Lower lobe of right lung (tissue), 2 donors: ENCODE measurements around the gene ADCY7. TPM values are rescaled to one million over a fixed set of nuclear protein-coding genes. Genes with fewer than 3 reads are reported as not detected.

Source experiments
- ATAC-seq, 2 donors: fragments of 200-7000 bp; cut with Tn5 transposase; one replicate each; pipeline ENCODE4 v1.9.1; 2020 to 2022; ENCODE audit warnings: mild to moderate bottlenecking in 2 of 2, moderate library complexity in 2 of 2
- DNase-seq: peaks from one replicate; pipeline ENCODE4 v3.0.0-alpha.2; 2020
- H3K27ac ChIP-seq: fragments of 200-600 bp; one replicate; pipeline ENCODE4 v1.8.0; 2022
- H3K27me3 ChIP-seq: fragments of 200-600 bp; one replicate; pipeline ENCODE4 v1.8.0; 2022; ENCODE audit warnings: low read depth
- H3K36me3 ChIP-seq: fragments of 200-600 bp; one replicate; pipeline ENCODE4 v1.8.0; 2022; ENCODE audit warnings: mild to moderate bottlenecking
- H3K4me1 ChIP-seq: fragments of 200-600 bp; one replicate; pipeline ENCODE4 v1.8.0; 2022
- H3K4me3 ChIP-seq: fragments of 200-600 bp; one replicate; pipeline ENCODE4 v1.8.0; 2022; ENCODE audit warnings: mild to moderate bottlenecking
- H3K9me3 ChIP-seq: fragments of 200-600 bp; one replicate; pipeline ENCODE4 v1.8.0; 2022
- CTCF ChIP-seq: fragments of 200-600 bp; IDR thresholded peaks from one replicate; pipeline ENCODE4 v1.8.0; 2022; ENCODE audit warnings: antibody characterized with exemption, mild to moderate bottlenecking
- intact Hi-C: fragments of 100-400 bp; cut with DNase I; formaldehyde crosslinking; loops from one replicate; pipeline ENCODE4 v1.11.0; 2022
- total RNA-seq: library from RNA; stranded (reverse); fragmentation: NEBNext Ultra II Directional; extraction: Animal tissue kit (Norgen Biotek cat#: 25700); gene quantifications from one replicate; pipeline ENCODE4 v1.2.1, GENCODE V29; 2021
- donor health status: DM: no; HTN: yes; CAD: no; lungs with severe emphysema.

Gene ADCY7
- total RNA-seq, 1 donor from 2014 or later, result 115 TPM

GRCh38 chr16:50300942-50301625 is 34.7 kb downstream of the ADCY7 start:
- intact Hi-C loops, result no loop called here
- Histone ChIP-seq H3K4me3 (no peak overlapping the region), H3K27me3 (no peaks in the 10 kb centered on the region), H3K9me3 (no peaks in the 10 kb centered on the region), H3K36me3 (peaks cover 85% of the 10 kb centered on the region), H3K4me1 (peaks cover 19% of the 10 kb centered on the region), H3K27ac (no peak overlapping the region)
- ATAC-seq (no peak), DNase-seq (peak; percentile 41)
- TF ChIP-seq CTCF, result no peak

GRCh38 chr16:50301626-50302471 is 35.5 kb downstream of the ADCY7 start:
- Histone ChIP-seq H3K4me1 (peaks cover 19% of the 10 kb centered on the region), H3K9me3 (no peaks in the 10 kb centered on the region), H3K36me3 (peaks cover 88% of the 10 kb centered on the region), H3K27me3 (no peaks in the 10 kb centered on the region), H3K4me3 (no peak overlapping the region), H3K27ac (no peak overlapping the region)
- intact Hi-C loops, result no loop called here
- no peak for TF ChIP-seq CTCF
- ATAC-seq (peak; percentile 16 to 48), DNase-seq (peak; percentile 46)

- Histone ChIP-seq H3K27ac (peak overlapping the region; percentile 66), H3K36me3 (peaks cover 84% of the 10 kb centered on the region), H3K9me3 (no peaks in the 10 kb centered on the region), H3K27me3 (no peaks in the 10 kb centered on the region), H3K4me3 (no peak overlapping the region), H3K4me1 (peaks cover 19% of the 10 kb centered on the region)
- TF ChIP-seq CTCF, result no peak
- ATAC-seq (no peak), DNase-seq (no peak)
- intact Hi-C loops, result no loop called here
These were observed 36.2 kb downstream of the ADCY7 start for GRCh38 chr16:50302472-50303005.

DNA sequence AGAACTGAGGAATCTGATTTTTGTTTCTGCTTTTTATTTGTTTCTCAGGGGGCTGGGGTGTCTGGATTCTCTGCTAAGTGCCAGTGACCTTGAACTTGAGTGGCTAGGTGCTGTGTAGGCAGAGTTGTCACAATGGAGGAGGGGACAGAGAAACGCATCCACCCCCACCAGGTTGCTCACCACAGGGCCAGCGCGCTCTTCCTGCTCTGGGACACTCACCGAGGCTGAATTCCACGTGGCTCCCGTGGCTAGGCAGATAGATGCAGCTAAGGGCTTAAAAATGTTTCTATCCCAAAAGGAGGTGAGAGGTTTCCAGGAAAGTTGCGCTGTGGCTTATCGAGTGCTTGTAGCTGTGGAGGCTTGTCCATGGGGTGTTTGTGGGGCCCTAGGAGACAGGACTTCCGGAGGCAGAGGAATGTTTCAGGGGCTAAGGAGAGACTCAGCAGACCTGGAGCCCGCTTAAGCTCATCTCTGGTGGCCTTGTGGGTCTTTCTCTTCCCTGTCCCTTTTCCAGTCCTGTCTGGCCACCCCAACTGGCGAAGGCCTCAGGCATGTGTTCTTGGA is 36.8 kb downstream of the ADCY7 start:
- Histone ChIP-seq H3K4me1 (peaks cover 19% of the 10 kb centered on the region), H3K4me3 (no peak overlapping the region), H3K9me3 (no peaks in the 10 kb centered on the region), H3K27me3 (no peaks in the 10 kb centered on the region), H3K27ac (peak overlapping the region; percentile 66), H3K36me3 (peaks cover 81% of the 10 kb centered on the region)
- ATAC-seq (peak in 1 of 2 donors; percentile 24), DNase-seq (no peak)
- intact Hi-C loops, result no loop called here
- no peak for TF ChIP-seq CTCF

DNA sequence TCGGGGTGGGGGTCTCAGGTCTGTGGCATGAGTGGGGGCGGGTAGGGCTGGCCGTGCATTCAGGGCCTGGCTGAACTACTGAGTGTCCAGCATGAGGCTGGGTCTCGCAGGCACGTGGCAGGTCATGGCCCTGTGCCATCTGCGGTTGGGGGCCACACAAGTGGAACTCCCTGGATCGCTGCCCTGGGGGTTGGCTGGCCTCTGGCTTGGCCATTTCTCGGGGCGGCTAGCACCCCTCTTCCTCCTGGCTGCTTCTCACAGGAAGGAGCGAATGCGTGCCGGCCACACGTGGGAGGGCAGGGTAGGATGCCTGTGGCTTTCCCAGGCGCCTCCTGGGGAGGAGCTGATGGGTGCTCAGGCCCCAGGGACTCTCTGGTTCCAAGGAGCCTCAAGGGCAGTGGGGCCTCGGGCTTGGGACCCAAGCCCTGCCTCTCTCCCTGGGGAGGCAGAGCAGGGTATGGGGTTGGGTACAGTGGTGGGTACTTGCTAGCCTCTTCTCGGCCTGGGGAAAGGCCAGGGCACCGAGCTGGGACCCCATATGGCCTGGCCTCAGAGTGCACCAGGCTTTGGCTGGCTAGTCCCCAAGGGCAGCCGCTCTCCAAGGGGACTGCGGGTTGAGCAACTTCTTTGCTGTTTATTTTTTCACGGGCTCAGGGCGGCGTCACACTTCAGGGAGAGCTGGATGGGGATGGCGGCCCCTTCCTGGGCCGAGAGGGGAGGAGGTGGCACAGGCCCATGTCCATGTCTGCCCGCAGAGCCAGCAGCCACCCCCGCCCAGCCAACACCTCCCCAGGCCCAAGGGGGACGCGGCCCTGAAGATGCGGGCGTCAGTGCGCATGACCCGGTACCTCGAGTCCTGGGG is 37.5 kb downstream of the ADCY7 start:
- Histone ChIP-seq H3K4me1 (peaks cover 19% of the 10 kb centered on the region), H3K27me3 (no peaks in the 10 kb centered on the region), H3K36me3 (peaks cover 81% of the 10 kb centered on the region), H3K9me3 (no peaks in the 10 kb centered on the region), H3K4me3 (no peak overlapping the region), H3K27ac (peak overlapping the region; percentile 66)
- peak; percentile 68 for DNase-seq
- ATAC-seq, result peak; percentile 62 to 71
- intact Hi-C loops, result no loop called here
- no peak for TF ChIP-seq CTCF
